ENCODE data around the gene BPI. TPM values are rescaled to one million over a fixed set of nuclear protein-coding genes. Genes with fewer than 3 reads are reported as not detected.
"Not testable (repeated sequence)": the region's sequence is repeated elsewhere in the genome, so short reads cannot be mapped to it uniquely, and the experiment has no call there.

BPI gene
- total RNA-seq, 1 donor from 2014 or later, result not detected

GRCh38 chr20:38306379-38306778 lies 2.4 kb downstream of the BPI start:
- ATAC-seq, result no peak

GRCh38 chr20:38307371-38308046 lies 3.6 kb downstream of the BPI start:
- no peak for ATAC-seq

- ATAC-seq, result no peak
These were observed 4.1 kb downstream of the BPI start for GRCh38 chr20:38308047-38308438.

GRCh38 chr20:38308447-38308846 lies 4.5 kb downstream of the BPI start:
- no peak for ATAC-seq

DNA sequence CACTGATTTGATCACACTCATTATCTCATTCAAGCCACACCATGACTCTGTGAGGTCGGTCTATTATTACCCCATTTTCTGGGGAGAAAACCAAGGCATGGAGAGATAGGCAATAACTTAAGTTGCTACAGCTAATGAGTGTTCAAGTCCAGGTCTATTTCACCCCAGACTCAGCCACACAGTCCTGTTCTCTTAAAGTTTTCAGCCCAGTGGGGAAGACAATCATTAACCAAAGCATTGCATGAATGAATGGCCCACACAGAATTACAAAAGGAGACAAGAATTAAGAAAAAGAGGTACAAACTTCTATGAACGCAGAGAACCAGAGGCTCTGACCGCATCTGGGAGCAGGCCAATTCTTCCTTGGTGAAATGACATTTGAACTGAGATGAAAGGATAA lies 7.1 kb downstream of the BPI start:
- ATAC-seq, result no peak

GRCh38 chr20:38311491-38311890 lies 7.5 kb downstream of the BPI start:
- no peak for ATAC-seq

DNA sequence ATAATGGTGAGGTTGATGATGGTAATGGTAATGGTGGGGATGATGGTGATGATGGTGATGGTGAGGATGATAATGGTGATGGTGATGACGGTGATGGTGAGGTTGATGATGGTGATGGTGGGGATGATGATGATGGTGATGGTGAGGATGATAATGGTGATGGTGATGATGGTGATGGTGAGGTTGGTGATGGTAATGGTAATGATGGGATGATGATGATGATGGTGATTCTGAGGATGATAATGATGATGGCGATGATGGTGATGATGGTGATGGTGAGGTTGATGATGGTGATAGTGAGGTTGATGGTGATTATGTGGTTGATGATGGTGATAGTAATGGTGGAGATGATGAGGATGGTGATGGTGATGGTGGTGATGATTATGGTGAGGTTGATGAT lies 9.7 kb downstream of the BPI start:
- no peak for ATAC-seq

- not testable (repeated sequence) for ATAC-seq
These were observed 10.4 kb downstream of the BPI start for GRCh38 chr20:38314350-38314749.

- ATAC-seq, result no peak
These were observed 11.5 kb downstream of the BPI start for GRCh38 chr20:38315290-38315966.

DNA sequence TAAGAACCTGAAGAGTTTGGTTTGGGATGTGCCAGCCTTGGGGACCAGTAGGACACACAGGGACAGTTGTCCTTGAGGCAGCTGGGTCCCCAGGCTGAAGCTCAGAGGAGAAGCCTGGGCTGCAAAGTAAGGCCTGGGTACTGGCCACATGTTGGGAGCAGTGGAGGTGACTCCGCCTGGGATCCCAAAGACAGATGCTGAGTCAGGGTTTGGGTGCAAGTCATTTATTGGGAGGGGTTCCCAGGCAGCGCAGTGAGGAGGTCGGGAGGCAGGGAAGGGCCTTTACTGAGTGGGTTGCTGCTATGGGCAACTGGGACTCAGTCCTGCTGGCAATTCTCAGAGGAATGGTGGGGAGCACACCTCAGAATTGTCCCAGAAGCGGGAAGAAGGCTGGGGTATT lies 12.4 kb downstream of the BPI start:
- ATAC-seq, result no peak

DNA sequence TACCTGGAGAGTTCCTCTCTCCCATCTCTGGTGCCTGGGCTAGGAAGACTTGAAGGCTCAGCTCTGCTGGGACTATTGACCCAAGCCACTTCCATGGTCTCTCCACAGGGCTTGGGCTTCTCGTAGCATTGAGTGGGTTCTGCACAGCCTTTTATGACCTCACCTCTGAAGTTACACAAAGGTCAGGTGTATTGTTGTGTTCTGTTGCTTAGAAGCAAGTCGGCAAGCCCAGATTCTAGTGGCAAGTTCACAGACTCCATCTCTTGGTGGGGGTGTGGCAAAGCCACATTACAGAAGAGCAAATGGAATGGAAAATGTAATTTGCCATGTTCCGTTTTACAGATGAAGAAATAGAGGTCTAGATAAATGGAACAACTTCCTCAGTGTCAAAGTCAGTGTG lies 13.5 kb downstream of the BPI start:
- no peak for ATAC-seq

- no peak for ATAC-seq
These were observed 16.3 kb downstream of the BPI start for GRCh38 chr20:38320221-38320620.

GRCh38 chr20:38321959-38322598 lies 18.1 kb downstream of the BPI start:
- peak; percentile 58 for ATAC-seq

GRCh38 chr20:38324159-38324558 lies 20.2 kb downstream of the BPI start:
- no peak for ATAC-seq

DNA sequence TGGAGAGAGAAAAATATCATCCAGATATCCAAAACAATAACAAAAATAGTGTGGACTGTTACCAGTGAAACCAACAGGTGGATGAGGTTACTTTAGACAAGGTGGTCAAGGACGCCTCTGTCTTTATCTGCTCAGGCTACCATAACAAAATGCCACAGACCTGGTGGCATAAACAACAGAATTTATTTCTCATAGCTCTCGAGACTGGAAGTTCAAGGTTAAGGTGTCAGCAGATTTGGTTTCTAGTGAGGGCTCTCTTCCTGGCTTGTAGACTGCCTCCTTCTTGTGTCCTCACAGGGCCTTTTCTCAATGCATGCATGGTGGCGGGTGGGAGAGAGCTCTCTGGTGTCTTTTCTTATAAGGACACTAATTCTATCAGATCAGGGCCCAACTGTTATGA lies 21.2 kb downstream of the BPI start:
- ATAC-seq, result no peak

GRCh38 chr20:38325905-38326304 lies 21.9 kb downstream of the BPI start:
- ATAC-seq, result no peak

GRCh38 chr20:38326309-38326708 lies 22.4 kb downstream of the BPI start:
- no peak for ATAC-seq

- ATAC-seq, result no peak
These were observed 26.7 kb downstream of the BPI start for GRCh38 chr20:38330638-38331037.

- no peak for ATAC-seq
These were observed 27.3 kb downstream of the BPI start for GRCh38 chr20:38331245-38331644.

- ATAC-seq, result no peak
These were observed 27.9 kb downstream of the BPI start for GRCh38 chr20:38331814-38332213.

GRCh38 chr20:38334016-38334415 lies 30.1 kb downstream of the BPI start:
- no peak for ATAC-seq

DNA sequence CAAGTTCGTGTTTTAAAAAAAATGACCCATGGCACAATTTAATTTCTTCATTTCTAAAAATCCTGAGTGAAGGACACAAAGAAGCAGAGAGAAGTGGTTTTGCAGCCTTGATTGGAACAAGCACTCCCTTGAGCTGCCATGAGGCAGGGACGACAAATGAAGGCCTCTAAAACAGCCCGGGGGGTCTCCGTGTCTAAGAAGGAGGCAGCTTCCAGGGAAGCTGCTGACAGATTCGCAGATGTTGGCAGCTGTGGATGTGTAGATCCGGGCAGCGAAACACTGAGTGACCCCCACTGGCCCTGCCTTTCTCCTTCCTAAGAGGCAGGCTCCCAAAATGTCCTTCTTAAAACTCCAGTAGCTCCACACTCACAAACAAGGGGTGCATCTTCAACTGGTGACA lies 32.8 kb downstream of the BPI start:
- ATAC-seq, result no peak

DNA sequence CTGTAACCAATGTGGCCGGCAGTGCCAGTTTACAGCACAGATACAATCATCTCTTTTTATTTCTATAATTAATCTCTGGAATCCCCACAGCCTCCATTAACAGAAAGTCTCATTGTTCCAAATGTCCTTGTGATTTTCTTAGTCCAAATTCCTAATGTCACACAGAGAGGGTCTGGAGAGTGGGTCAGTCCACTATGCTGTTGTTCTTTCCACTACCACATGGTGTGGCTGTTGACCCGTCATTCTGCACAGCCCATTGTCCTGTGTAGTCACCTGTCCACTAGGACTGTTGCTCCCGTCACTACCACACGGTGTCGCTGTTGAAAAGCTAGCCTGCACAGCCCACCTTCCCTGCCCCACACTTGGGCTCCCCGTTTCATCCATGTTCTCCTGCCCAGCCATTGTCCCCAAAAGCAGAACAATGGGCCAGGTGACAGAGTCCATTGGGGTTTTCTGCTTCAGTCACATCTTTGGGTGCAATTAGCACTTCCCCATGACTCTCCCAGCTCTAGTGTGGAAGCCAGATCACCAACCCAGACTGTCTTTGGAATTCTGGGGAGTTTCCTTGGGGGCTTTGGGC lies 33.7 kb downstream of the BPI start:
- ATAC-seq, result peak; percentile 59

Data from esophagus mucosa (tissue), 1 donor.